Purkinje cell (primary cell): ENCODE measurements around the gene FGFR4. TPM values are rescaled to one million over a fixed set of nuclear protein-coding genes. Genes with fewer than 3 reads are reported as not detected.

Experiments used
- polyA plus RNA-seq: library from polyadenylated mRNA; unstranded; fragments of >200 nt; fragmentation: Nextera tagmentation; gene quantifications from 2 replicates; pipeline ENCODE4 v1.2.1, GENCODE V29; 2014

The FGFR4 gene
- not detected in 2 replicates for polyA plus RNA-seq

DNA sequence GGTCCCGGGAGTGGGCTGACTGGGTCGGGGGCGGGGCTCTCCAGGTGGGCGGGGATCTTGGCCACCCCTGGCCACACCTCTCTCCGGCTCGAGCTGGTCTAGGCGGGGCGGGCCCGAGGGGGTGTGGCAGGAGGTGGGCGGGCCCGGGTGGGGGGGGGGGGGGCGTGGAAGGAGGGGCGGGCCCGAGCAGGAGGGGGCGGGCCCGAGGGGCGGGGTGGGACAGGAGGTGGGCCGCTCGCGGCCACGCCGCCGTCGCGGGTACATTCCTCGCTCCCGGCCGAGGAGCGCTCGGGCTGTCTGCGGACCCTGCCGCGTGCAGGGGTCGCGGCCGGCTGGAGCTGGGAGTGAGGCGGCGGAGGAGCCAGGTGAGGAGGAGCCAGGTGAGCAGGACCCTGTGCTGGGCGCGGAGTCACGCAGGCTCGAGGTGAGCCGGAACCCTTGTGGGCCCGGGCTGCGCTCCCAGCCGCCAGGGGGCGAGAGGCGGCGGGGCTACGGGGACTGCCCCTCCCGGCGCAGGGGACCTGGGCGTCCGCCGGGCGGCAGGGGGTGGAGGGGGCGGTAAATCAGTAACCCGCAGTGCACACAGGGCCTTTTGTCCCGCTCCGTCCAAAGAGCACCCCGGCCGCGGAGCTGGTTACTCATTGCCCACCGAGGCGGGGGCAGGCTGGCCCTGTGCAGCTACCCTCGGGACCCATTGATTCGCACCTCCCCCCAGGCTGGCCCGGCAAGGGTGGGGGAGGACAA lies at the start of gene FGFR4:
FGFR4 (plus strand) TSS at position 262 of the 744 bp plus-strand sequence. CDS start 2,688 bp downstream, outside the sequence.

DNA sequence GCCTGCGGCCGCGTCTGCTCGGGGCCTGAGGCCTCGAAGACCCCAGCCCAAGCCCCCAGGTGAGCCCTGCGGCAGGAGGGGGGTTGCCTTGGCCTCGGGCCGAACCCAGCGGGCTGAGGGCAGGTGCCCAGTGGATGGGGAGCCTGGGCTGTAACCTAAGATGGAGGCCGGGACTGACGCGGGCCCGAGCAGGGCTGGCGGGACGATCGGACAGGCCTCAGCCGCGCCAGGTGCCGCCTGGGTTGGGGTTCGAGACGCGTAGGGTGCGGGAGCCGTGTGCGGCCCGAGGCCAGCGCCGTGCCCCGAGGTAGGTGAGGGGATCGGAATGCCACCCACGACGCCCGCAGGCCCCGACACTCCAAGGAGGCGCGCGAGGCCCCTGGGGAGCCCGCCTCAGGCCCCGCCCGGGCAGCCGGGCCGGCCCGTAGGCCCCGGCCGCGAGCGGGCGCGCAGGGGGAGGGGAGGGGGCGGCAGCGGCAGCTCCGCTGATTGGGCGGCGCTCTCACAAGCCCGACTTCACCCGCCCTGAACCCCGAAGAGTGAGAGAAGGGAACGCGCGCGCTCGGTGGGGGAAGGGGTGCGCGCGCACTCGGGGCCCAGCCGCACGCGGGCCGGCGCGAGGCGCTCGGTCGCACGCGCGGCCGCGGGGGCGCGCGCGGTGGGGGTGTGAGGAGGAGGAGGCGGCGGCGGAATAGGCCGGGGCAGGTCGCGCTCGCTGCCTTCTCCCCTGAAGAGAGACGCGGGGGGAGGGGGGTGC lies 46.6 kb downstream of the FGFR4 start, which contains the start of gene NSD1:
NSD1 (plus strand) TSS at position 678 of the 757 bp plus-strand sequence. CDS start 1,331 bp downstream, outside the sequence.

Other genes with a start within 250 kb of the FGFR4 start
- gene HK3, start 187.6 kb upstream of the FGFR4 start, polyA plus RNA-seq, result 1.5 TPM in 1 of 2 replicates, not detected in the other
- 2.6 and 11.2 TPM in 2 replicates for gene UIMC1, start 80.1 kb upstream of the FGFR4 start, polyA plus RNA-seq
- 4.1 and 6.4 TPM in 2 replicates for gene ZNF346, start 64.2 kb upstream of the FGFR4 start, polyA plus RNA-seq
- 17.5 and 26.8 TPM in 2 replicates for gene NSD1, start 46.9 kb downstream of the FGFR4 start, polyA plus RNA-seq
- gene RAB24, start 216.8 kb downstream of the FGFR4 start, polyA plus RNA-seq, result 14.6 and 21.9 TPM in 2 replicates
- 44.8 and 48.3 TPM in 2 replicates for gene PRELID1, start 216.9 kb downstream of the FGFR4 start, polyA plus RNA-seq
- gene MXD3, start 225.0 kb downstream of the FGFR4 start, polyA plus RNA-seq, result not detected in 2 replicates